GM12878 (cell line): ENCODE data around the gene ANTXR2. TPM values are rescaled to one million over a fixed set of nuclear protein-coding genes. Genes with fewer than 3 reads are reported as not detected.

Source experiments
- ATAC-seq: fragments of 200-7000 bp; cut with Tn5 transposase; 3 replicates; pipeline ENCODE4 v1.9.1; 2020; ENCODE audit warnings: mild to moderate bottlenecking, moderate library complexity
- BruUV-seq: library from RNA; stranded (reverse); fragments of 400-500 nt; replicated peaks from 2 replicates; lab custom pipeline; 2021; lab: Mats Ljungman, UMichigan
- CTCF ChIA-PET: fragments of 300-600 bp; sonication (Branson Sonifier 250); formaldehyde crosslinking; extraction: SDS; loops from one replicate; lab custom pipeline; 2021; ENCODE audit warnings: inconsistent platforms; lab: Yijun Ruan, JAX
- POLR2A ChIA-PET: fragments of 350-600 bp; formaldehyde crosslinking; extraction: SDS; loops from one replicate; lab custom pipeline; 2021; ENCODE audit warnings: inconsistent platforms; lab: Charles Lee
- RAD21 ChIA-PET: fragments of 300-600 bp; sonication (Branson Sonifier 250); formaldehyde crosslinking; loops from one replicate; lab custom pipeline; 2023; ENCODE audit warnings: antibody characterized with exemption; ENCODE audit not compliant: unreplicated experiment; lab: Charles Lee
- SMC1A ChIA-PET: fragments of 300-600 bp; sonication (Branson Sonifier 250); formaldehyde crosslinking; loops from one replicate; lab custom pipeline; 2023; ENCODE audit not compliant: unreplicated experiment, uncharacterized antibody; lab: Charles Lee
- DNase-seq: peaks from one replicate; pipeline ENCODE4 v3.0.0-alpha.2; 2011; ENCODE audit warnings: low read depth, low spot score
- FAIRE-seq: peaks from 3 replicates; lab custom pipeline; 2011; peaks lifted over from hg19 to GRCh38; lab: Jason Lieb, UNC
- H2AFZ ChIP-seq: 2 replicates; pipeline ENCODE4 v1.6.0; 2011; ENCODE audit warnings: low read depth, low read length, control low read depth; ENCODE audit not compliant: control insufficient read depth
- H3K27ac ChIP-seq: 2 replicates; pipeline ENCODE4 v1.5.1; 2011; ENCODE audit warnings: control low read depth; ENCODE audit not compliant: control insufficient read depth, insufficient read depth
- H3K27me3 ChIP-seq, 2 experiments: replicated peaks in 1 of 2; 2 replicates each; pipeline versions ENCODE4 v1.6.0 to v1.6.1; 2011; ENCODE audit warnings: low read length in 1 of 2; ENCODE audit not compliant: control insufficient read depth in 2 of 2, insufficient read depth in 2 of 2
- H3K36me3 ChIP-seq, 2 experiments: 2 replicates each; pipeline ENCODE4 v1.5.1; 2011; ENCODE audit warnings: low read length in 1 of 2; ENCODE audit not compliant: control insufficient read depth in 2 of 2, insufficient read depth in 2 of 2
- H3K4me1 ChIP-seq: 2 replicates; pipeline ENCODE4 v1.6.1; 2011; ENCODE audit warnings: mild to moderate bottlenecking, low read length, moderate library complexity, mixed read lengths; ENCODE audit not compliant: control insufficient read depth, insufficient read depth
- H3K4me2 ChIP-seq: 2 replicates; pipeline ENCODE4 v1.6.0; 2011; ENCODE audit warnings: control low read depth; ENCODE audit not compliant: control insufficient read depth, insufficient read depth
- H3K4me3 ChIP-seq: fragments of 200-600 bp; sonication (generic); 2 replicates; pipeline ENCODE4 v1.5.1; 2016
- H3K79me2 ChIP-seq: 2 replicates; pipeline ENCODE4 v1.6.0; 2011; ENCODE audit warnings: low read length; ENCODE audit not compliant: control insufficient read depth, insufficient read depth
- H3K9ac ChIP-seq: 2 replicates; pipeline ENCODE4 v1.8.0; 2011; ENCODE audit warnings: low read length, control low read depth, mixed read lengths; ENCODE audit not compliant: control insufficient read depth, insufficient read depth
- H3K9me3 ChIP-seq: replicated peaks from 3 replicates; pipeline ENCODE4 v1.5.1; 2011; ENCODE audit warnings: mild to moderate bottlenecking, low read length; ENCODE audit not compliant: control insufficient read depth, insufficient read depth
- H4K20me1 ChIP-seq: 2 replicates; pipeline ENCODE4 v1.6.0; 2011; ENCODE audit not compliant: control insufficient read depth, insufficient read depth
- BCL11A ChIP-seq: IDR thresholded peaks from 2 replicates; pipeline ENCODE4 v1.6.1; 2011; ENCODE audit warnings: low read depth, low read length
- CBX3 ChIP-seq: fragments of 200-600 bp; sonication (generic); IDR thresholded peaks from 2 replicates; pipeline ENCODE4 v1.6.1; 2016; ENCODE audit warnings: low read depth, borderline replicate concordance
- CHD4 ChIP-seq: fragments of 200-600 bp; sonication (generic); IDR thresholded peaks from 2 replicates; pipeline ENCODE4 v1.6.1; 2016; ENCODE audit warnings: mild to moderate bottlenecking
- KAT2A ChIP-seq: conservative IDR thresholded peaks from 2 replicates; pipeline ENCODE4 v1.6.1; 2011; ENCODE audit warnings: low read depth, low read length; ENCODE audit not compliant: control insufficient read depth
- MAX ChIP-seq: IDR thresholded peaks from 2 replicates; pipeline ENCODE4 v1.6.1; 2012; ENCODE audit warnings: low read depth, low read length, improper control_type of control experiment
- MEF2A ChIP-seq: IDR thresholded peaks from 2 replicates; pipeline ENCODE4 v1.6.1; 2011; ENCODE audit warnings: low read depth, mild to moderate bottlenecking, low read length, moderate library complexity; ENCODE audit not compliant: insufficient read depth
- NR2F1 ChIP-seq: fragments of 450-650 bp; conservative IDR thresholded peaks from 2 replicates; pipeline ENCODE4 v1.6.1; 2017; ENCODE audit warnings: mild to moderate bottlenecking
- NRF1 ChIP-seq: conservative IDR thresholded peaks from 2 replicates; pipeline ENCODE4 v1.6.1; 2011; ENCODE audit warnings: mild to moderate bottlenecking, low read depth, low read length, improper control_type of control experiment
- PAX8 ChIP-seq: fragments of 450-650 bp; IDR thresholded peaks from 2 replicates; pipeline ENCODE4 v1.6.1; 2017; ENCODE audit warnings: mild to moderate bottlenecking, moderate library complexity
- PRDM15 ChIP-seq: fragments of 450-650 bp; formaldehyde crosslinking; IDR thresholded peaks from 2 replicates; pipeline ENCODE4 v1.4.0; 2020; ENCODE audit warnings: mild to moderate bottlenecking, moderate library complexity
- SP1 ChIP-seq: IDR thresholded peaks from one replicate; pipeline ENCODE4 v1.6.1; 2011; ENCODE audit warnings: low read depth, low read length
- TARDBP ChIP-seq: IDR thresholded peaks from 2 replicates; pipeline ENCODE4 v1.6.1; 2016; ENCODE audit warnings: borderline replicate concordance
- TBL1XR1 ChIP-seq: IDR thresholded peaks from 2 replicates; pipeline ENCODE4 v1.6.1; 2012; ENCODE audit warnings: low read depth, low read length, improper control_type of control experiment
- TCF3 ChIP-seq: IDR thresholded peaks from 2 replicates; pipeline ENCODE4 v1.6.1; 2012; ENCODE audit warnings: low read depth, mild to moderate bottlenecking, low read length, borderline replicate concordance; ENCODE audit not compliant: insufficient read depth
- YY1 ChIP-seq: IDR thresholded peaks from 2 replicates; pipeline ENCODE4 v1.6.1; 2011; ENCODE audit warnings: low read depth, mild to moderate bottlenecking, low read length
- WGBS: methylation state at CpG from one replicate; pipeline ENCODE4 v1.1.6; 2016; ENCODE audit warnings: low lambda C conversion rate; ENCODE audit not compliant: insufficient replicate concordance, insufficient coverage; ENCODE audit errors: missing lambda C conversion rate; 5-methylcytosine and 5-hydroxymethylcytosine counted together
- in situ Hi-C: fragments of 300-500 bp; cut with MboI; formaldehyde crosslinking; loops from 9 replicates; pipeline ENCODE4 v1.14.3; 2018; ENCODE audit warnings: mixed read lengths
- intact Hi-C: fragments of 100-400 bp; cut with micrococcal nuclease; formaldehyde crosslinking; loops from one replicate; pipeline ENCODE4 v1.14.2; 2022; ENCODE audit not compliant: unreplicated experiment
- polyA plus RNA-seq, 11 experiments: library from polyadenylated mRNA; depleted of rRNA in 4 of 11; unstranded in 6 of 11; stranded (reverse) in 5 of 11; fragments of >200 nt; fragmentation: Nextera tagmentation in 4 of 11; fragmentation: Illumina TruSeq in 1 of 11; extraction: Ambion mirVana in 4 of 11; extraction: Trizol in 1 of 11; gene quantifications; 1 replicate in 1 of 11; 2 replicates in 10 of 11; pipeline versions ENCODE4 v1.2.1 to v1.2.3, GENCODE V29; 2011 to 2016; ENCODE audit warnings: inconsistent platforms in 2 of 11, missing spikeins in 2 of 11, low read depth in 1 of 11
- total RNA-seq, 4 experiments: library from RNA; depleted of rRNA in 3 of 4; stranded (reverse); fragments of >200 nt in 3 of 4; fragmentation: Illumina TruSeq in 1 of 4; extraction: Trizol in 1 of 4; gene quantifications; 2 replicates each; pipeline versions ENCODE4 v1.2.1 to v1.2.3, GENCODE V29; 2013 to 2021
- TF ChIP-seq, protein P1 (sequence below): IDR thresholded peaks from 2 replicates; pipeline ENCODE4 v1.6.1; 2012; ENCODE audit warnings: low read depth, low read length, improper control_type of control experiment
- TF ChIP-seq, protein P2 (sequence below): fragments of 450-650 bp; conservative IDR thresholded peaks from 2 replicates; pipeline ENCODE4 v1.6.1; 2017; ENCODE audit warnings: mild to moderate bottlenecking, moderate library complexity

Gene ANTXR2
- total and polyA plus RNA-seq, 10 of the 15 experiments (the other 5 are each of a cell fraction or from before 2014, with no cell fraction given) = 1.4 to 8.9 (median 5.7) TPM

- no peaks in the 10 kb centered on the region for H3K9me3 ChIP-seq
- no peak overlapping the region for H3K27ac ChIP-seq
- whole genome bisulfite sequencing = 99% methylated on average over 3 of the region's 3 CpGs
- no peak overlapping the region for H3K9ac ChIP-seq
- ChIA-PET POLR2A (no interaction called here), RAD21 (no interaction called here), SMC1A (interaction anchor here (0.9 to 3.9 kb wide), 3 partner anchors 10 to 35 kb away, joined by 3 to 15 read pairs (median 3); no protein-coding TSS in a partner anchor), CTCF (interaction anchor here (1.9 kb wide), 1 partner anchor 13 kb away, joined by 5 read pairs; no protein-coding TSS in a partner anchor)
- FAIRE-seq (no peak), DNase-seq (no peak), ATAC-seq (no peak)
- H3K4me2 ChIP-seq = no peak overlapping the region
- no TSS peak for BruUV-seq
- no peak overlapping the region for H2AFZ ChIP-seq
- no peaks in the 10 kb centered on the region for H3K27me3 ChIP-seq
- in situ Hi-C loops (no loop called here), intact Hi-C loops (no loop called here)
- H4K20me1 ChIP-seq = no peaks in the 10 kb centered on the region
- H3K36me3 ChIP-seq = no peaks in the 10 kb centered on the region
- peaks cover 6% of the 10 kb centered on the region for H3K4me1 ChIP-seq
- H3K4me3 ChIP-seq = no peak overlapping the region
- TF ChIP-seq CHD4 (no peak), KAT2A (no peak), NR2F1 (no peak), NRF1 (no peak), TCF3 (no peak), YY1 (no peak), CBX3 (no peak), PRDM15 (CRISPR knock-in tag) (no peak), TBL1XR1 (no peak), BCL11A (no peak), MEF2A (no peak), PAX8 (no peak), MAX (no peak), SP1 (no peak), TARDBP (no peak)
- TF ChIP-seq, protein P1, sequence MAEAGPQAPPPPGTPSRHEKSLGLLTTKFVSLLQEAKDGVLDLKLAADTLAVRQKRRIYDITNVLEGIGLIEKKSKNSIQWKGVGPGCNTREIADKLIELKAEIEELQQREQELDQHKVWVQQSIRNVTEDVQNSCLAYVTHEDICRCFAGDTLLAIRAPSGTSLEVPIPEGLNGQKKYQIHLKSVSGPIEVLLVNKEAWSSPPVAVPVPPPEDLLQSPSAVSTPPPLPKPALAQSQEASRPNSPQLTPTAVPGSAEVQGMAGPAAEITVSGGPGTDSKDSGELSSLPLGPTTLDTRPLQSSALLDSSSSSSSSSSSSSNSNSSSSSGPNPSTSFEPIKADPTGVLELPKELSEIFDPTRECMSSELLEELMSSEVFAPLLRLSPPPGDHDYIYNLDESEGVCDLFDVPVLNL = no peak
- TF ChIP-seq, protein P2, sequence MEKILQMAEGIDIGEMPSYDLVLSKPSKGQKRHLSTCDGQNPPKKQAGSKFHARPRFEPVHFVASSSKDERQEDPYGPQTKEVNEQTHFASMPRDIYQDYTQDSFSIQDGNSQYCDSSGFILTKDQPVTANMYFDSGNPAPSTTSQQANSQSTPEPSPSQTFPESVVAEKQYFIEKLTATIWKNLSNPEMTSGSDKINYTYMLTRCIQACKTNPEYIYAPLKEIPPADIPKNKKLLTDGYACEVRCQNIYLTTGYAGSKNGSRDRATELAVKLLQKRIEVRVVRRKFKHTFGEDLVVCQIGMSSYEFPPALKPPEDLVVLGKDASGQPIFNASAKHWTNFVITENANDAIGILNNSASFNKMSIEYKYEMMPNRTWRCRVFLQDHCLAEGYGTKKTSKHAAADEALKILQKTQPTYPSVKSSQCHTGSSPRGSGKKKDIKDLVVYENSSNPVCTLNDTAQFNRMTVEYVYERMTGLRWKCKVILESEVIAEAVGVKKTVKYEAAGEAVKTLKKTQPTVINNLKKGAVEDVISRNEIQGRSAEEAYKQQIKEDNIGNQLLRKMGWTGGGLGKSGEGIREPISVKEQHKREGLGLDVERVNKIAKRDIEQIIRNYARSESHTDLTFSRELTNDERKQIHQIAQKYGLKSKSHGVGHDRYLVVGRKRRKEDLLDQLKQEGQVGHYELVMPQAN = no peak
- H3K79me2 ChIP-seq = no peaks in the 10 kb centered on the region
Measured at GRCh38 chr4:80022282-80022681, 50.7 kb downstream of the ANTXR2 start.
